Stimulated activated CD4-positive, alpha-beta T cell treated with anti-CD3 and anti-CD28 coated beads, Interleukin-2, amount 100 ng/mL, for 24 hours (primary cell): Measurements from ENCODE around the gene PTPN12.
"Not testable (repeated sequence)": the region's sequence is repeated elsewhere in the genome, so short reads cannot be mapped to it uniquely, and the experiment has no call there.

Source experiments
- DNase-seq, 2 donors: peaks; one replicate each; pipeline ENCODE4 v3.0.0-alpha.2; 2020

PTPN12 gene

GRCh38 chr7:77538281-77539212, 1.5 kb downstream of the PTPN12 start:
- peak in 1 of 2 donors; percentile 24 for DNase-seq

- no peak for DNase-seq
Measured at GRCh38 chr7:77540402-77540822, 3.3 kb downstream of the PTPN12 start.

GRCh38 chr7:77540993-77541392, 3.9 kb downstream of the PTPN12 start:
- DNase-seq, result not testable (repeated sequence)

- DNase-seq, result no peak
Measured at GRCh38 chr7:77542409-77542808, 5.3 kb downstream of the PTPN12 start.

DNA sequence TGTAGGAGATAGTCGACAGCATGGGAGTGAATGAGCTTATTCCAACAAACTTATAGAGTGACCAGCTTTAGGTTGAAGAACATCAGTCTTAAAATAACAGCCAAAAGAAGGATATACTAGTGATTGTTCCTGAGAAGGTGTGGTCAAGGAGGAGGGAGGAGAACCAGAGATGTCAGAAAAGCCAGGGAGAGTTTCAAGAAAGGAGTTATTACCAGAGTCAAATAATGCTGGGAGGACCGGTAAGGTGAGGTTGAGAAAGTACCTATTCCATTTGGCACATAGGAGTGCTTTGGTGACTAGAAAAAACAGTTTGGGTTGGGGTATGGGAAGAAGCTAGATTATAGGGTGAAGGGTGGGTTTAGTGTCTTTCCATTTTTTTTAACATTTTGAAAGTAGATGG, 5.8 kb downstream of the PTPN12 start:
- no peak for DNase-seq

DNA sequence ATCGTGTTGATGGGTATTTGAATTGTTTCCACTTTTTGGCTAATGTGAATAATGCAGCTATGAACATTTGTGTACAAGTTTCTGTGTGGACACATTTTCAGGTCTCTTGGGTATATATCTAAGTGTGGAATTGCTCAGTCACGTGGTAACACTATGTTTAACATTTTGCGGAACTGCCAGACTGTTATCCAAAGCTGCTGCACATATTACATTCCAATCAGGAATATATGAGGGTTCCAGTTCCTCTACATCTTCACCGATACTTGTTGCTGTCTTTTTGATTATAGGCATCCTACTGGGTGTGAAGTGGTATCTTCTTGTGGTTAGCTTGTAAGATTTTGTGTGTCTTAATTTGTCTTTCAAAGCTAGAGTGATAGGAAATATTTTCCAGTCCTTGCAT, 6.8 kb downstream of the PTPN12 start:
- no peak for DNase-seq

DNA sequence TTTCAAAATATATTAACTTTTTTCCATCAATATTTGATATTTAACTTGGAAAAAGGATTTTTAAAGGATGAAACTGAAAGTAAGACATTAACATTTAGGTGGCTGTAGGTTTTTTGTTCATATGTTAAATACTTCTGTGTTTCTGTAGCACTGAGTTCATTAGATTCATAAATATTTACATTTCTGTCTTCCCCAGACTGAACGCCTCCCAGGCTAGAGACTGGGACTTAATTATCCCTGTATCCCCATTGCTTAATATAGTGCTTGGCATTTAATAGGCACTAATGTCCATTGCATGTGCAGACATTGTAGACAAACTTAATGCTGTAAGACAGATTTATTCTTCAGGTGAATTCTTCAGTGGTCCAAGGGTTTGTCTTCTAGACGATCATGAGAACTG, 7.4 kb downstream of the PTPN12 start:
- no peak for DNase-seq

- DNase-seq, result no peak
Measured at GRCh38 chr7:77548206-77548605, 11.1 kb downstream of the PTPN12 start.

GRCh38 chr7:77549106-77549870, 12.2 kb downstream of the PTPN12 start:
- DNase-seq, result no peak

DNA sequence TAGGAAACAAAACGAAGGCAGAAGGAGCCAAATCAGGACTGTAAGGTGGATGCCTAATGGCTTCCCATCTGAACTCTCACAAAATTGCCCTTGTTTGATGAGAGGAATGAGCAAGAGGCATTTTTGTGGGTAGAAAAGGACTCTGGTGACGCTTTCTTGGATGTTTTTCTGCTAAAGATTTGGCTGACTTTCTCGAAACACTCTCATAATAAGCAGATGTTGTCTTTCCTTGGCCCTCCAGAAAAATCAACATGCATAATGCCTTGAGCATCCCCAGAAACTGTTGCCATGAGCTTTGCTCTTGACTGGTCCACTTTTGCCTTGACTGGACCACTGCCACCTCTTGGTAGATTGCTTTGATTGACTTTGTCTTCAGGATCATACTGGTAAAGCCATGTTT, 13.5 kb downstream of the PTPN12 start:
- no peak for DNase-seq

GRCh38 chr7:77553123-77553522, 16.0 kb downstream of the PTPN12 start:
- DNase-seq, result no peak

DNA sequence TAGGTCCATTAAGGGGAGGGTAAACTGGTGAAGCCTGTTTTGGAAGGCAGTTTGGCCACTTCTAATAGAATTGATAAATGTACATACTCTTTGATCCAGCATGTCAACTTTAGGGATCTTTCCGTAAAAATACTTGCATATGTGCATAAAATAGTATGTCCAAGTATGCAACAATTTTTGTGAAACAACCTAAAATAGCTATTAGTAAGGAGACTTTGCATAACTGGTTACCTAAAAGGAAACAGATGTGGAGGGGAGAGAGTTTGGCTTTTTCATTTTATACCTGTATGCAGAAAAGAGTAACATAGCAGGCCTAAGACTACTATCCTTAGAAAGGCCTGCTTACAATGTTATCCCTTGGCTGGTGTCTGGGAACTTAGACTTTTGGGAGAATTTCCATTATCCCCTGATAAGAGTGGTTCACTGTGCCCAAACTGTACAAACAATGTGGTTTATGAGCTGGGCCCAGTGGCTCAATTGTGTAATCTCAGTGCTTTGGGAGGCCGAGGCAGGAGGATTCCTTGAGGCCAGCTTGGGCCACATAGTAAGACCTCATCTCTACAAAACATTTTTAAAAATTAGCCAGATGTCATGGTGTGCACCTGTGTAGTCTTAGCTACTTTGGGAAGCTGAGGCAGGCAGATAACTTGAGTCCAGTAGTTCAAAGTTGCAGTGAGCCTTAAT, 21.3 kb downstream of the PTPN12 start:
- DNase-seq, result no peak

GRCh38 chr7:77561352-77561751, 24.3 kb downstream of the PTPN12 start:
- DNase-seq, result no peak

DNA sequence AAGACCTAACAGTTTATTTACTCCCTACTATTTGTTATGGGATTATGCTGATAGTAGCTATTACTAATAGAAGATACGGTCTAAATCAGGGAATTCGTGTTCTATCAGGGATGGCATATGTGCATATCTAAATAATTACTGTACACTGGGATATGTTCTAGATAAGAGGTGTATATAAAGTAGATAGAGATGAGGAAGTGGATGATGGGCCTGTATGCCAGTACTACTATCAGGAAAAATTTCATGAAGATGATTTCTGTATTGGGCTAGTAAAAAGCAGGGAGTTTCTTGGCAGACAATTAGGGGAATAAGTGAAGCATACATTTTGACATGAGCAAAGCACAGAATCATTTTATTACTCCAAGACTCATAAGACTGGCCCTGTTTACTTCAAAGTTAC, 26.2 kb downstream of the PTPN12 start:
- no peak for DNase-seq

DNA sequence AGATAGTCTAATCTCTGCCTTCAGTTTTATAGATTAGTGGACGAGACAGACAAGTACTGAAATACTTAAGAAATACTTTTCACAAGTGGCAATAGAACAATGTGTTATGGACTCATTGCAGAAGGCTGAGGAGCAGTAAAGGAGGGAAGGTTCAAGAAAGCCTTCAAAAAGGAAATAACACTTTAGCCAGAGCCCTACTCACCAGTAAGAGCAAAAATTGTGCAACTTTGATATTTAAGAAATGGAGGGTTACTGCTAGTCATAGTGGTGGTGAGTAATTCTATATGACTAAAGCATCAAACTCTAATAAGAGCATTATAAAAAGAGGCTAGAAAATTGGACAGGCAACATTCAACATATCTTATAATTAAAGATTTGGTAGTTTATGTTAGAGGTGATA, 28.8 kb downstream of the PTPN12 start:
- no peak for DNase-seq

DNA sequence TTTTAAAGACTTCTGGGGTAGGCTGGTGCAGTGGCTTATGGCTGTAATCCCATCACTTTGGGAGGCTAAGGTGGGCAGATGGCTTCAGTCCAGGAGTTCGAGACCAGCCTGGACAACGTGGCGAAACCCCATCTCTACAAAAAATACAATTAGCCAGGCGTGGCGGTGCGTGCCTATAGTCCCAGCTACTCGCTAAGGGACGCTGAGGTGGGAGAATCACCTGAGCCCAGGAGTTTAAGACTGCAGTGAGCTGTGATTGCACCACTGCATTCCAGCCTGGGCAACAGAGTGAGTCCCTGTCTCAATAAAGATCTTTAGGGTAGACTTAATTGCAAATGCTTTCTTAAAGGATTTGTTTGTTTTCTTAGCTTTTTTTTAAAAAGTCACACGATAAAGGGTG, 29.3 kb downstream of the PTPN12 start:
- no peak for DNase-seq

DNA sequence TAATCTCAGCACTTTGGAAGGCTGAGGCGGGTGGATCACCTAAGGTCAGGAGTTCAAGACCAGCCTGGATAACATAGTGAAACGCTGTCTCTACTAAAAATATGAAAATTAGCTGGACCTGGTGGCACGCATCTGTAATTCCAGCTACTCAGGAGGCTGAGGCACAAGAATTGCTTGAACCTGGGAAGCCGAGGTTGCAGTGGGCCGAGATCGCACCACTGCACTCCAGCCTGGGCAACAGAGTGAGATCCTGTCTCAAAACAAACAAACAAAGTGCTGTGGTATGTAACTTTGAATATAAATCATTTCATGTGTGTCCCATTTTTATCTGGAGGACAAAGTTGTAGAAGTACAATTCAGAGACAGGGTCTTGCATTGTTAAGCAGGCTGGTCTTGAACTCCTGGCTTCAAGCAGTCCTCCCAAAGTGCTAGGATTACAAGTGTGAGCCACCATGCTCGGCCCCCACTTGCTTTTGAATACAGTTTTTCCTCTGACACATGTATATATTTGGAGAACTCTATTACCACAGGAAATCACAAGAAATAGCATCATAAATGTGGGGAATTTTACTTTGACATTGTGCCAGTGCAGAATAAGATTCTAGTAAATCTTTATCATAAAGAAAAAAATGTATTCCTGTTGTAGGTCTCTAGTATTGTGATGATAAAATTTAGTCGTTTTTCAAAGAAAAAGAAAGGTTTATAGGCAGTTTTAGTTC, 32.6 kb downstream of the PTPN12 start:
- no peak for DNase-seq

DNA sequence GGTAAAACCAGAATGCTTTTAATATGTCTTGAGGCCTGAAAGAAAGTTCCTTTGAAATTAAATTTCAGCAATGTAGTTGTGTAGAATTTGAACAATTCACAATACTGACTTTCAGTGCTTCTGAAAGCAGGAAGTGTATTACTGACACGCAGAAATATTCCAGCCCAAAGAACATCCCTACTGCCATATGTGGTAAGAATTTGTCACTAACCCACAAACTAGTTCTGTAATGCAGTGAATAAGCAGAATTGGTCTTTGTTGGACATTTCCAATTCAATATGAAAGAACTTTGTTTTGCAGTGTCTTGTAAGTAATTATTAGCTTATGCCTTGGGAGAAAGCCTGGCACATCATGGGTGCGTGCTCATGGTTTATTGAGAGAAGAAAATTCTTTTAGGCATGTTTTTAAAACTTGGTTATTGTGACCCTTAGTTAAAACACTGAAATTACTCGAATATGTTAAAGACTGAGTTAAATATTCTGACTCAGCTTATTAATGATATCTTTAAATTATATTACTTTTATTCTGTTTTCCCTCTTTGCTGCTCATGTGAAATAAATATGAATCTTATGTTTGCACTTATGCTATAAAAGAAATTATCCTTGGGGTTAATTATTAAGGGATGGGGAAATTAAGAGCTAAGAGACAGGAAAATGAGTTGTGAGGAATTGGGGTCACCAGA, 33.4 kb downstream of the PTPN12 start:
- no peak for DNase-seq

DNA sequence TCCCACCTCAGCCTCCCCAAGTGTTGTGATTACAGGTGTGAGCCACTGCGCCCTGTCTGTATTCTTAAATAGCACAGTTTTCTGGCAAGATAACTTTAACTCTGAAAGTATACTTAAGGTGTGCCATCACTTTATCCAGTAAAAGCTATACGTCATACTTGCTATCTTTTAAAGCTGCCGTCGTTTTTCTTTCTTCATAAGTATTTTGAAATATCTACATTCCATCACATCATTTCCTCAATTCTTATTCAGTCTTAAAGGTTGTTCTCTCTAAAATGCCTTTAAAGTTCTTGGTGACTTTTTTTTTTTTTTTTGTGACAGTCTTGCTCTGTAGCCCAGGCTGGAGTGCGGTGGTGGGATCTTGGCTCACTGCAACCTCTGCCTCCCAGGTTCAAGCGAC, 34.7 kb downstream of the PTPN12 start:
- no peak for DNase-seq

DNA sequence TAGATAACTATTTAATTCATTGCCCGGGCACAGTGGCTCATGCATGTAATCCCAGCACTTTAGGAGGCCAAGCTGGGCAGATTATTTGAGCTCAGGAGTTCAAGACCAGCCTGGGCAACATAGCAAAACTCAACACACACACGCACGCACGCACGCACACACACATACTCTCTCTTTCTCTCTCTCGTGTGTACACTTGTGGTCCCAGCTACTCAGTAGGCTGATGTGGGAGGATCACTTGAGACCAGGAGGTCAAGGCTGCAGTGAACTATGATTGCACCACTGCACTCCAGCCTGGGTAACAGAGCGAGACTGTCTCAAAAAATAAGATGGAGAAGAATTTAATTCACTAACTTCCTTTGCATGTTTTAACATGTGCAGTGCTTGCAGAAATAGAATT, 38.1 kb downstream of the PTPN12 start:
- no peak for DNase-seq

DNA sequence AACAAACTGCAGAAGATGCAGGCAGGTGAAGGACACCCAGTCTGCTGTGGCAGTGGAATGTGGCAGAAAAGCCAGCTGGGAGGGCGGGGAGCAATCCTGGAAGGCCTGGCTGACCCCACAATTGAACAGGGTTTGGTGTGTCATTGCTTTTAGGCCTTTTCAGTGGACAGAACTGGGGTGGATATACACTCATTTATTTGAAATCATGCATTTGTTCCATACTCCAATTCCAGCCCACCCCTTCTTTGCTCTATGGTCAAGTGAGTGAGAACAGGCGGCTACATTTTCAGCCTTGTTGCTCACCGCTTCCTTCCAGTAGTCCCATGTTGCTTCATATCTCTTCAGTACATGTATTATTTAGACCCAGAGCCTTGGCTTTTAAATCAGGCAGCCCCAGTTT, 39.8 kb downstream of the PTPN12 start:
- no peak for DNase-seq

DNA sequence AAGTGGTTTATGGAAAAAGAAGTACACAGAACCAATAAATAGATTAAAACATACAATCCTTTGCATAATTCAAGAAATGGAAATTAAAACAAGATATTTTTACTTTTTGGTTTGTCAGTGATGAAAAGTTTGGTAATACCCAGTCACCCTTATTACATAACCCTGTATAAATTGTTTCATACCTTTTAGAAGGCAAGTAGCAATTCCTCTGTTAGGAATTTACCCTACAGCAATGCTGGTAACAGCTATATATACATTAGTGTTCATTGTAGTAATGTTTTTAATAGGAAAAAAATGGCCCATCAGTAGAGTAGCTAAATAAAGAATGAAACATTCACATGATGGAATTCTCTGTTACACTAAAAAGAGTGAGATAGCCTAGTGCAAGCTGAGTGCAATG, 42.7 kb downstream of the PTPN12 start:
- DNase-seq, result no peak
